Inflammatory macrophage treated with lipopolysaccharide for 4 hours (primary cell): ENCODE measurements around the gene FAM111A.
A peak's percentile ranks its signal among the peaks of the same experiment; 100 is the strongest.

ENCODE experiments used
- DNase-seq: peaks from one replicate; pipeline ENCODE4 v3.0.0-alpha.2; 2020

Gene FAM111A

DNA sequence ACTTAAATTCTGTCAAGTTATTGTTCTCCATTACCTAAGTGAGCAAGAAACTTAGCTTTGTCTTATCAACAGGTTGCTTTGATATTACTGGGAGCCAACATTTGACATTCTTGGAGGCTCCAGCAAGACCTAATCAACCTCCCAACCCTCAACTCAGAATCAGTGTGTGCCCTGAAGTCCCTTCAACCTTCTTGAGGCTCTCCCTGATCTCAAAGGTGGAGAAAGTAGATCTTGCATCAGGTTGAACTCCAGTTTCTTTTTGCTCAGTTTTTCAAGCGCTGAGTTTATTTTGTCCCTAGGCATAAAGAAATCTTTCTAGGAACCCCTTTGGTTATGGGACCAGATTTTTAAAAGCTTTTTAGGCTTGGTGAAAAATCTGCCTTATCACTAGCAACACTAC is 1.4 kb downstream of the FAM111A start:
- no peak for DNase-seq

DNA sequence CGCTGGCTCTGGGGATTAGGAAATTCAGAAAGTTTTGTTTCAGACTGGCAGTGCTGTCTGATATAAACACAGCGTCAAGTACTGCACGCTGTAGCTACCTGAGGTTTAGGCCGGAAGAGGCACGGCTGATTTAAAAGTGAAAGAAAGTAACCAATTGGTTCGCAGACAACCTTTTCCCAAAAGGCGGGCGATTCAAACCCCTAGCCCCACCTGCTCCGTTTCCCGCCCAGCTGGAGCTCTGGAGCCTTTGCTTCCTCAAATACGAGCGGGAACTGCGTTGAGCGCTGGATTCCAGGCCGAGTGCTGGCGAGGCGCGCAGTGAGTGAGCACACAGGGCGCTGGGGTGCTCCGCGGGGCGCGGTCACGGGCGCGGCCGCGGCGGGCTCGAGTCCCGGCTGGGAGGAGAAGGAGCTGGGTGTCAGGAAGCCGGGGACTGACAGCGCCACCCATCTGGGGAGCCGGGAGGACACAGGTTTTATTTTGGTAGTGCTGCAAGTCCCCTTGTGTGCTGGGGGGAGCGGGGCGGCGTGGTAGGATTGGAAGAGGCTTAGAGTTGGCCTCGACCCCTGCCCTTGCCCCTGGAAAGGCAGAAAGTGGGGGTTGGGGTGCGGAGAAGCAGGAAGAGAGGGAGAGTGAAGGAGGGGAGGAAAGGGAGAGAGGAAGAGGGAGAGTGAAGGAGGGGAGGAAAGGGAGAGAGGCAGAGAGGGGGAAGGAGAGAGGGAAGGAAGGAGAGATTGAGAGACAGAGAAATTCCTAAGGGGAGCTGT is 2.1 kb downstream of the FAM111A start:
- peak; percentile 88 for DNase-seq

DNA sequence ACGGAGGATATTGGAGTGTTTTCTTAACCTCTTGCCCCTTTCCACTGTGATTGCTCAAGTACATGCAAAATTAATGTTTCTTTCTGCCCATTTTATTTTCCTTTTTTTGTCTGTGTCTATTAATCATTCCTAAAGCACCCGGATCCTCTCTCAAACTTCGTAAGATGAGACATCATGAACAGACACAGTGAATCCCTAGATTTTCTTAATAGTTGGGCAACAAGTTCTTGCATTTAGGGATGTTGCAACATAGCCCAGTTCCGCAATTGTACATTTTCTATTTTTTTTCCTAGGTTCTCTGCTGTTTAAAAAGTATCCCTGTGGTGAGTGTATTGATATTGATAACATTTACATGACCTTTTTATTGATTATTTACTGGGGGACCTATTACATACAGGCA is 2.9 kb downstream of the FAM111A start:
- peak; percentile 91 for DNase-seq

DNA sequence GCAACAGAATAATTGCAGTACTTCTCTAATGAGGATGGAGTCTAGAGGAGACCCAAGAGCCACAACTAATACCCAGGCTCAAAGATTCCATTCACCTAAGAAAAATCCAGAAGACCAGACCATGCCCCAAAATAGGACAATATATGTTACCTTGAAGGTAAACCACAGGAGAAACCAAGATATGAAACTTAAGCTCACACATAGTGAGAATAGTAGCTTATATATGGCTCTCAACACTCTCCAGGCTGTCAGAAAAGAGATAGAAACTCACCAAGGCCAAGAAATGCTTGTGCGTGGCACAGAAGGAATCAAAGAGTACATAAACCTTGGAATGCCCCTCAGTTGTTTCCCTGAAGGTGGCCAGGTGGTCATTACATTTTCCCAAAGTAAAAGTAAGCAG is 9.1 kb downstream of the FAM111A start:
- DNase-seq, result no peak

DNA sequence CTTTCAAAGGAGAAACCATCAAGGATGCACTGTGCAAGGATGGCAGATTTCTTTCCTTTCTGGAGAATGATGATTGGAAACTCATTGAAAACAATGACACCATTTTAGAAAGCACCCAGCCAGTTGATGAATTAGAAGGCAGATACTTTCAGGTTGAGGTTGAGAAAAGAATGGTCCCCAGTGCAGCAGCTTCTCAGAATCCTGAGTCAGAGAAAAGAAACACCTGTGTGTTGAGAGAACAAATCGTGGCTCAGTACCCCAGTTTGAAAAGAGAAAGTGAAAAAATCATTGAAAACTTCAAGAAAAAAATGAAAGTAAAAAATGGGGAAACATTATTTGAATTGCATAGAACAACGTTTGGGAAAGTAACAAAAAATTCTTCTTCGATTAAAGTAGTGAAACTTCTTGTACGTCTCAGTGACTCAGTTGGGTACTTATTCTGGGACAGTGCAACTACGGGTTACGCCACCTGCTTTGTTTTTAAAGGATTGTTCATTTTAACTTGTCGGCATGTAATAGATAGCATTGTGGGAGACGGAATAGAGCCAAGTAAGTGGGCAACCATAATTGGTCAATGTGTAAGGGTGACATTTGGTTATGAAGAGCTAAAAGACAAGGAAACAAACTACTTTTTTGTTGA is 9.8 kb downstream of the FAM111A start:
- DNase-seq, result peak; percentile 75

DNA sequence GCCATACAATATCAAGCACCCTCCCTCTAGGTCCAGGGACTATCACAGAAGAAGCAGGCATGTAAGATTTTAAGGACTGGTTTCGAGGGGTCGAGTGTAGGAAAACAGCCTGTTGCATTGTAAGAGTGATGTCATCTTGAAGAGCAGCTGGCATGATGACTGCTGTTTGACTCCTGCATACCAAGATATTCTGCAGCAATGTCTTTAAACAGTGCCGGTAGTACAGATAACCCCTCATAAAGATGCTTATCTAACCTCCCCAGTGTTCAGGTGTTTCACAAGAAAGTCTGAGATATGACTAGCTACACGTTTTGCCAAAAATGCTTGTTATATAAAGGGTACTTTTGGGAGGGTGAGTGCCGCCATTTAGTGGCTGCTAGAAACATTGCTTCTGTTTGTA is 12.0 kb downstream of the FAM111A start:
- DNase-seq, result no peak

DNA sequence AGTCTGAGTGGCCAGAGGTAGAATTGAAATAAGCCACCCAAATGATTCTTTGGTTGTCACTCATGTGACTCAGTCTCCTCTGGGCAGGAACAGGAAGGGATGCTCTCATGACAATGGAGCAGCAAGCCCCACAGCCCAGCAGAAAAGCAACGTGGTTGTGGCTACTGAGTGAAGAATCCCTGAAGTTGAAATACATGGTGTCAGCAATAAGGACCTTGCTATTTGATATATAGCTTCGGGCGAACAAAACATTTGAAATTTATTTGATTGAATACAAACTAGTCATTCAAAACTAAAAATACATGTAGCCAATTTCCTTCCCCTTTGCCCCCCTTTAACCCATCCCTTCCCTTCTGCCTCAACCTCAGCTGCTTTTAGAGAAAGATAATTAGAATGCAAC is 14.8 kb downstream of the FAM111A start:
- DNase-seq, result no peak

DNA sequence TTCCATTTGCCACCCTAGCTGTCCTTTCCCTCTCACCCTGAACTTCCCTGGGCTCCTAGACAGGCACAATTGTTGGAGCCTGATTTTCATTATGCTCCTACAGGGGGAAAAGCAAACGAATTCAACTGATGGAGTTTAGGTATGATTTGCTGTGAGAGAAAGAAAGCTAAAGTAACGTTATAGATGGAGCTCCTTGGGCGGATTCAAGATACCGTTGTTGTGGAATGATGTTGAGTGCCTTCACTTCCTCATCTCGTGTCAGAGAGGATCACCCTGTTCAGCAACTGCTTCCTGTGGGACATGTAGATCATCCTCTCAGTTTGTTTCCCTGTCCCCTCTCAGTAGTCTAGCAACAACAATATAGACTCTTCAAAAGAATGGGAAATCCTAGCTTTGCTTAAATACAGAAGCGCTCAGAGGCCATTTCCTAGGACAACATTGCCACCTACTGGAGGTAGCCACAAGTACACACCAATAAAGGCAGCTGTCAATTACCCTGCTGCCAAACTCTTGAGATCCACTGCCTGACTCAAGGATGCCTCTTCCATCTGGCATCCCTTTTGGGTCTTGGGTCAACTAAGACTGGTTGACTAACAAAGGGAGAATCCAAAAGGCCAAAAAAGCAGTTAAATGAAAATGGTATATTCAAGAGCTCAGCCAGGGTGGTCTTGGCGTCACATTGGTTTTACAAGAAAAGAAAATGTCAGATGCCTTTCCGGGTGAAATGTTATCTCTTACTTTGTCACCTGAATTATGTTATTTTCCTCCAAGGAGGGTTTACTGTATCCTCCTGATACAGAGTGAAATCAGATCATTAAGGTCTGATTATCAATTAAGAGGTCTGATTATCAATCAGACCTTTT is 15.8 kb downstream of the FAM111A start:
- peak; percentile 79 for DNase-seq

DNA sequence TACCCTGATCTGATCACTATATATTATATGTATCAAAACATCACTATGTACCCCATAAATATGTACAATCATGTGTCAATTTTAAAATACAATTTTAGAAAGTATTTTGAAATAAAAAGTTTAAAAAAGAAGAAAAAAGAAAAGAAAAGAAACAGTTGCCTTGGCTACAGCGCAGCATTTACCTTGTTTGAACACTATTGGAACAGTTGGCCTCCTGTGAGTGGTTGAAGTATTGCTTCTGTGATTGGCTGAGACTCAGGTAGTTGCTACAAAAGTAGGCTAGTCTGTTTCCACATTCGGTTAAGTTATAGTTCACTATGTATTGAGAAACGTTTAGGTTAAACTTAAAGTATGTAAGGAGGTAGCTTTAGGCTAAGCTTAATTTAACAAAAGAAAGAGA is 21.4 kb downstream of the FAM111A start:
- DNase-seq, result no peak

DNA sequence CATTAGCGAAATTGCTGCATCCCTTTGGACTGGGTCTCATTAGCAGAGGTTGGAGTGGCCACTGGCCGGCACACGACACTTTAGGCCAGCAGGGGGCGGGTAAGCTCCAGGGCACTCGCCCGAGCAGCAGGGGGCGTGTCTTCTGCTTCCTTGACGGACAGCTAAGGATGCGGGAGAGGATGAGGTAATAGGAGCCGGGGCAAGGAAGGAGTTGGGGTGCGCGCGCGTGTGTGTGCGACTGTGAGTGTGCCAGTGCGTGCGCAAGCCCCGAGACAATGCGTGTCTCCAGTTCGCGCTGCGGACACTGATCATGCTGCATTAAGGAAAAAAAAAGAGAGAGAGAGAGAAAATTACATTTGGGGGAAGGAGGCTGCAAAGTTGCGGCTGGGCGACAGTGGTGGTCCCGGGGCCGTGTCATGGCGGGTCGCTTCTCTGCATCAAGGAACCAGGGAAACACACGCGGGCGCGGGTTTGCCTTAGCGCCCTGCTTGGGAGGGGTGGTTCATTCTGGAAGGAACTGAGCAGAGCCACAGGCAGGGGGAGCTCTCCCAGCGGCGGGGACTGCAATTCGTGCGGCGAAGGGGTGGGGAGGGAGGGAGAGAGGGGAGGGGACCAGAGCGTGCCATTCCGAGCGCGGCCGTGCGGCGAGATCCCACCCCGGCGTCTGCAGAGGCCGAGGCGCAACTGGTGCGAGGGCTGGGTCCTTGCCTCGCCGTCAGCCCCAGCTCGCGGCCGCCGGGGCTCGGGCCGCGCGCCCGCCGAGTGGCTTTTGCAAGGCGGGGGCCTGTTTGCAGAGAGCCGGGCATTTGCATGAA is 29.1 kb downstream of the FAM111A start, which contains the start of gene DTX4:
TSS of gene DTX4 (plus strand) at position 625 of the 815 bp plus-strand sequence. CDS start 464 bp downstream, outside the sequence.
- peak; percentile 90 for DNase-seq

DNA sequence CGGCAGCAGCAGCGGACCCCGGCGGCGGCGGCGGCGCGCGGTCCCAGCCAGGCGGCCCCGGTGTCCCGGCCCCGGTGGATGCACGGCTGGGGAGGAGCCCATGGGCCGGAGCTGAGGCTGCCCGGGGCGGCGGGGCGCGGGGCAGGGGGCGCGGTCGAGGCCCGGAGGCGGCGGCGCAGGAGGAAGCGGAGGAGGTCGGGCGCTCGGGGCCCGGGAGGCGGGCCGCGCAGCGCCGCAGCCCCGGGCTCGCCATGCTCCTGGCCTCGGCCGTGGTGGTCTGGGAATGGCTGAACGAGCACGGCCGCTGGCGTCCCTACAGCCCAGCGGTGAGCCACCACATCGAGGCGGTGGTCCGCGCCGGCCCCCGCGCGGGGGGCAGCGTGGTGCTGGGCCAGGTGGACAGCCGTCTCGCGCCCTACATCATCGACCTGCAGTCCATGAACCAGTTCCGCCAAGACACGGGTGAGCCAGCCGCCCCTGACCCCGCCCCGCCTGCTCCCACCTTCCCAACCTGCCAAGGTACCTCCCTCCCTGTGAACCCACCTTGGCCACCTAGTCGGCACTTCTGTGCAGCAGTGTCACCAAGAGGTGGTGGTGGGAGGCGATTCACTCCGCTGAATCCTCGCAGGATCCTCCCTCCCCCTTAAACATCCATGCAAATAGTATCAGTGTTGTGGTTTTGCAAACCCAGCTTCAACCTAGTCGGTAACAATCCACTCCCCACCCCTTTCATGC is 29.9 kb downstream of the FAM111A start:
- no peak for DNase-seq

DNA sequence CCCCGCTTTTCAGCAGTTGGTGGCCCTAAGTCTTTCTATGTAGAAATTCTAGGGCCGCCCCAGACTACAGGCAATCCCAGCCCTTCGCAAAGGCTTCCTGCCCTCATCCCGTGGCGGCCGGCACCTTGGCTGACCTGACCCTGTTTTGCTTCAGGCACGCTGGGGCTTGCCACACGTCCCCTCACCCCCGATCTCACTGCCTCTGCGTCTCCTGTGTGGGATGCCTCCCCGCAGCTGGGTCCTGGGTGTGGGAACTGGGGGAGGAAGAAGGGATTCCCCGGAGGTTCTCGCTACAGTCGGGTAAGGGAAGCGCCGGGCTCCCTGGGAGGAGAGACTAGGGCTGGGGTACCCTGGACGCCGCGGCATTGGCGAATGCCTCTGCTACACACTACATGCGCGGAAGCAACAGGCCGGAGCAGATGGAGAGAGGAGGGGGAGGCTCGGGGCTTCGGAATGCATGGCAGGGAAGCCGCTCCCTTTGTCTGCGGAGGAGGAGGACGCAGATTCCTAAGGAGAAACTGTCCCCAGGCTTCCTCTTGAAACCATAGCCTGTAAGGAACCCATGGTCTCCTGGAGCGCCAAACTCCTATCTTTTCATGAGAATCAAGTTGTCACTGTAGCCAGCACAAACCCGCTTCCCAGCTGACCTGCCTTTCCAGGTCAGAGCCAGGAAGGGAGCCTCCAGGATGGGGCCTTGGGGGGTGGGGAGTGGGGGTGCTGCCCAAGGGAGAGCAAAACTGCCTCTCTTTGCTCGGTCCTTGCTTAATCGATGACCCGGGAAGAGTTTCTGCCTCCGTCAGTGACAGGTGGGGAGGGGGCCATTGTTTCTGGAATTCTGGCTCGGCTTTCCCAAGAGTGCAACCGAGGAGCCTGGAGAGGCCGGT is 30.7 kb downstream of the FAM111A start:
- peak; percentile 68 for DNase-seq

DNA sequence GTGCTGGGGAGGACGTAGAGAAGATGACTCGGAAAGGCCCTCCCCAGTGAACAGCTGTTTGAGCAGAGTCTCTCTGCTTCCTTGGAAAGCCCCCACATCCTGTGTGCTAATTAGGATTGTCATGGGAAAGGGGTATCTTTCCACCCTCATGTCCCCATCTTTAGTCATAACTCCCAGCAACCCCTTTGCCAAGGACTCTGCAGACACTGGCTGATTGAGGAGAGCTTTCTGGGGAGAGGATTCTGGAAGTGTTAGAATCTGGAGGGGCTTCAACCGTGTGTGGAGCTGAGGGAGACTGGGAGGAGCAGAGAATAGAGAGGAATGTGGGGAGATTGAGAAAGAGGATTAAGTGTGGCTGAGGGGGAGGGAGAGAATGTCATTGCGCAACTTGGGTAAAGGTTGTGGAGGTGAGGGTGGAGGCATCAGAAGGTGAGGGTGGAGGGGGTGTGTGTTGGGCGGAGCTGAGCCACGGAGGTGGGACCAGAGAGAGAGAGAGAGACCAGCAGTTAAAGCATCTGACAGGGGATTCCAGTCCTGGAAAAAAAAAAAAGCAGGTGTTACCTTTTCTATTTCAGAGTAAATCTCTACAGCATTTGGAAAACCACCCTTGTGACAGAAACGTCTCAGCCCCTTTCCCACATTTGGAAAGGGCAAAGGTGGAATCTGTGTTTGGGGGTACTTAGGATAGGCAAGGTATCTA is 31.5 kb downstream of the FAM111A start:
- DNase-seq, result peak; percentile 68

DNA sequence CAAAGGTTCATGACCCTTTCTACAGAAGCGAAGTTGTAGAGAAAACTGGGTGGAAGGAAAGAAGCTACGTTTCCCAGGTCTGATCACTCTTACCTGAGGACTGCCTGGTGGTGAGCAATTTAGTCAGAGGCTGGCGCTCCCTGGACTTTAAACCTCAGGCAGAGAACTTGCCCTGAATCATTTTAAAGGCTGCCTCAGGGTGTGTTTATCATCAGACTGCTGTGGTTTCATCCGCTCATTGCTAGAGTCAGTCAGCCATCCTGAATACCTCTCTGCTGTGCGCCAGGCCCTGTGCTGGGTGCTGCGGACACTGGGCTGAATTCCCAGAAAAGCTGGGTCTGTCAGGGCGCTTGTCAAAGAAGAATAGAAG is 32.0 kb downstream of the FAM111A start:
- no peak for DNase-seq

DNA sequence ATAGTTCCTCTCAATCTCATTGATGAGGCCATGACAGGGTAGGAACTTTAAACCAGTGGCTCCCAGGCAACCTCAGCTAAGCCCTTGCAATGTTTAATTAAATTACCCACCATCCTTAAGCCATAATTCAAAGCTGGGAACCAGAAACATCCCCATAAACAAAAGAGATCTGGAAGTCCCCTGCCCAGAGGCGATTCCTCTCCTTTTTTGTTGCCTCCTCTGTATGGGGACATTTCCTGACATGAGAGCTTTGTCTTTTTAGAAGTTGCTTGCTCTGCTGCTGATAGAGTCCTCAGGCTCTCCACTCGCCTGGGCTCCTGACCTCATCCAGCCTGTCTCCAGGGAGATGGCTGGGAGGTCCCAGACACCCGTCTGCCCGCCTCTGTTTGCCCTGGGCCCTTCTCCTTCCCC is 32.4 kb downstream of the FAM111A start:
- no peak for DNase-seq

DNA sequence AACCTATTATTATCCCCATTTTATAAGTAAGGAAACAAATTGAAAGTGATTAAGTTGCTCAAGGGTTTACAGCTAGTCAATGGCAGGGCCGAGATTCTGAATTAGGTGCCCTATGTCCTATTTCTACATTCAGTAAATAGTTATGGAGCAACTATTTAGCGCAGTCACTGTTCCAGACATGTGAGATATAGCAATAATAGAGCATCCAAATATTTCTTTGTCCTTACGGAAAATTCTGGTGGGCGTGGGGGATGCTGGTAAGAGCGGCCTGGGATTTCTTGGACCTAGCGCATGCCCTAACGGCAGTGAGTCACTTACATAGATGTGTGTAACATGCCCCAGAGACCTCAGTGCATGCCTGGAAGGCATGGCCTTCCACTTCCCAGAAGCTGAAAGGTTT is 33.7 kb downstream of the FAM111A start:
- DNase-seq, result no peak

DNA sequence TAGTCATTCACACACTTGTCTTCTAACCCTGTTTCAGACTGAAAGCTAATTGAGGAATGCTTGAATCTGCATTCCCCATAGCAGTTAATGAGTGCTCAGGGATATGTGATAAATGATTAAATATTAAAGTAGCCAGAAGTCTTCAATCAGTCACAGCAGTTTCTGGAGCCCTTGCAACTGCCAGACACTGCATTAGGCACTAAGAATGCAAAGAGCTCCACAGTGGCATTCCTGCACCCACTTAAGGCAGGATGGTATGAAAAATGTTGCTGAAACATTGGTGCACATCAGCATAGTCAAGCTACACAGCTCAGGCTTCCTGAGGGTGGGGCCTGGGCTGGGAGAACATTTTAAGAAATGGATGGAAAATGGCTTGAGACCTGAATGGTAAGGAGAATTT is 35.7 kb downstream of the FAM111A start:
- no peak for DNase-seq

DNA sequence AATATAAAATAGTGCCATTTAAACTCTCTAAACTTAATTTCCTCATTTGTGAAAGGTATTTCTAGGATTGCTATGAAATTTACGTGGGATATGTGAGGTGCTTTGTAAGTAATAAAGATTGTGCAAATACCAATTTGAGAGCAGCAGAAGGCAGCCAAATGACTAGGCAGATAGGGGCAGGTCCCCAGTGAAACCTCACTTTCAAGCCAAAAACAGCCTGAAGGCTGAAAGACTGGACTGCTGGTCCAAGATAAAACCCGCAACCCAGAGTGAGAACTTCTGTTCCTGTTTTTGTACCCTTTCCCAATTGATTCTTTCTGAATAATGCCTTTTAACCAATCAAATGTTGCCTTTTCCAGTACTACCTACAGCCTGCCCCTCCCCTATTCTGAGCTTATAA is 36.5 kb downstream of the FAM111A start:
- DNase-seq, result no peak

DNA sequence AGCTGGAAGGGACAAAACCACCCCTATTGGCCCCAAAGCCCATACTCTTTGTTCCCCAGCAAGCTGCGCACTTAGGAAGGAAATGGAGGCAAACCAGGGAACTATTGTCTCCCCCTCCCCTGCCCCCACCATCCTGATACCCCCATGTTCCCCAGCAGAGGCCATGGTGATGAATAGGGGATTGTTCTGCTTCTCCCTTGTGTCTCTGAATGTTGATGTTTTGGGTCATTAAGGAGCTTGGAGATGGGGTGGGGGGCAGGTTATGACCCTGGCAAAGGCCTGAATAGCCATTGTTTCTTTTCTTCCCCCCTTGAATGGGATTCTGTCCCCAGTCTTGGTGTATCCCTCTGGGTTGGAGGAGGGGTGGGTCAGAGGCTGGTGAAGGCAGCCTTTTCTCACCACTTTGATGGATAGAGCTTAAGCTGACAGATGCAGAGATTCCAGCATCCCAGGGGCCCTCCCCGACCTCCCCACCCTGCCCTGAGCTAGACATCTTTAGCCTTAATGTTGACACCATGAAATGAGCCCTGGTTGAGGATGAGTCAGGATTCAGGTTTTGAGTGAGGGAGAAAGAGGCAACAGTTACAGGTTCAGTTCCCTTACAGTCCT is 37.6 kb downstream of the FAM111A start:
- no peak for DNase-seq

DNA sequence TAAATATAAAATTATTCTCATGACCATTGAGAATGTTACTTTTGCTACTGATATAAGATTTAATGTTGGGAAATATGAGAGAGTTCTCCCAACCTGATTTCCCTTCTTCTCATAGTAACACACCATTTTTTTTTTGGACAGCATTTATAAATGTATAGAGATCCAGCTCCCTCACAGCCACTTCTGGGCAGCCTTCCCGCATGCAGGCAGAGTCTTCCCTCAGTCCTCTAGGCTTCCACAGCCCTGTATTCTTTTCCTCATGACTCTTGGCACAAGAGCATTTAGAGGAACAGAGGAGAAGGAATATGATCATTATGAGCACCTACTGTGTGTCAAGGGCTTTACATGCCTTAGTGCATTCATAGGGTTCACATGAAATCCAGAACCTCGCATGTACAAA is 38.3 kb downstream of the FAM111A start:
- no peak for DNase-seq
